NCI-H510A treated with DMSO at 0.1 percent for 48 hours (cell line): ENCODE results near the gene ALG14.

ENCODE experiments used
- DNase-seq: peaks from one replicate; lab custom pipeline; 2025; lab: John Stamatoyannopoulos, UW

ALG14 gene

GRCh38 chr1:94927405-94928175, 145.2 kb downstream of the ALG14 start:
- DNase-seq: peak; percentile 75

DNA sequence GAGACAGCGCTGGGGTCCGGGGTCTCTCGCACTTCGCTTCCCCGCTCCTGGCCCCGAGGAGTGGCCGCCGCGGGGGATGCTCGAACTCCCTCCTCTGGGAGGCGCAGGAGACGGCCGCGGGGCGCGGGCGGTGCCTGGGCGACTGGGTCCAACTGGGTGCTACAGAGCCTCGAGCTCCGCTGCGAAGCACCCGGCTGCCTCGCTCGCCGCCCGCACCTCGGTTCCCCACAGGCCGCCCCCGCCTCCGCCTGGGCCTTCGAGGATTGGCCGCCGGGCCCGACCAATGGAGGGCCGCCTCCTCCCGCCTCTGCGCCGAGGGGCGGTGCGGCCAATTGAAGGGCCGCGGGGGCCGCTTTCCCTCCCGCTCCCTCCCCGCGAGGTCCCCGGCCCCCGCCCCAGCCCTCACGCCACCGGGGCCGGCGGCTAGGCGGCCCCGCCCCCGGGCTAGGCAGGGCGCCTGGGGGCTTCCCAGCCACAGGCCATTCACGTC, 145.8 kb downstream of the ALG14 start, which contains the start of gene CNN3:
CNN3 (minus strand) TSS at position 196 of the 490 bp plus-strand sequence. CDS start 216 bp downstream, outside the sequence.
- peak; percentile 82 for DNase-seq

DNA sequence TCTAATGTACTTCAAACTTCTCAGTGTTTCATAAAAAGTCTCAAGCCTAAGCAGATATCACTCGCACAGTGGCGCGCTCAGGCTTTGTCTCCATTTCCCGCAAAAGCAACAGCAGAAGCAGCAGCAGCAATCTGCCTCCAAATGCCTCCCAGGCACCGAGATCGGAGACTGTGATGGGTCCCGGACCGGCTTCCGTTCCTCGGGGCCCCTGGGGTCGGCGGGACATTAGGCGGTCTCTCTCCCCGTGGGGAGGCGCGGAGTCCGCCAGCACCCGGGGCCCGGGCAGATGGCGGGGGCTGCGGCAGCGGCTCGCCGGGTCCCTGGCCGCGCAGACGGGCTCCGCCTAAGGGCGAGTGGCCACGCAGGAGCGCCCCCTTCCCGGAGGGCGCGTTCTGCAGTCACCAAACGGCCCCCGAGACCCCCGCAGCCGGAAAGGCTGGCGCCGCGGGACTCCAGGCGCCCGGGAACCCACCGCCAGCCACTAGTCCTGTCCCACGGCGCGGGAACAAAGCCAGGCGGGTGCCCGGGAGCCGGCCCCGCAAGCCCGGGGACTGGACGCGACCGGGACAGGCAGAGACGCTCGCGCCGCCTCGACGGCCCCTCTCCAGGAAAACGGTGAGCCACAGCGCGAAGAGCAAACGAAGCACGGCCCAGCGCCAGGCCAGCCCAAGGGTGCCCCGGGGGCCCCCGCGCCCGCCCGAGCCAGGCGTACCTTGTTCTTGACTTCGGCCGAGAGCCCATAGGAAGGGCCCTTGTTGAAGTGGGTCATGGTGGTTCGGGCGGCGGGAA, 146.4 kb downstream of the ALG14 start:
- DNase-seq: no peak

- no peak for DNase-seq
Measured at GRCh38 chr1:94925561-94926125, 147.1 kb downstream of the ALG14 start.

GRCh38 chr1:94925004-94925403, 147.7 kb downstream of the ALG14 start:
- no peak for DNase-seq
